ENCODE results near the gene IDE. TPM values are rescaled to one million over a fixed set of nuclear protein-coding genes. Genes with fewer than 3 reads are reported as not detected.
"Not testable (repeated sequence)": the region's sequence is repeated elsewhere in the genome, so short reads cannot be mapped to it uniquely, and the experiment has no call there.

Gene IDE
- total RNA-seq, 6 donors from 2014 or later, result 12.4 to 38.4 (median 27.1) TPM

DNA sequence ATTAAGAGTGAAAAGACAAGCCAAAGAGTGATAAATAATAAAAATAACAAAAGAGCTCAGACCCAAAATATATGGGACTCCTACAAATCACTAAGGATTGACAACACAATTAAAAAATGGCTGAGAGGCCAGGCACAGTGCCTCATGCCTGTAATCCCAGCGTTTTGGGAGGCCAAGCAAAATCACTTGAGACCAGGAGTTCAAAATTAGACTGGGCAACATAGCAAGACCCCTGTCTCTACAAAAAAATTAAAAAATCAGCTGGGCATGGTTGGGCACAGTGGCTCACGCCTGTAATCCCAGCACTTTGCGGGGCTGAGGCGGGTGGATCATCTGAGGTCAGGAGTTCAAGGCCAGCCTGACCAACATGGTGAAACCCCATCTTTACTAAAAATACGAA is 137.3 kb downstream of the IDE start:
- H3K36me3 ChIP-seq, result no peaks in the 10 kb centered on the region
- no peak for TF ChIP-seq POLR2A (IDR thresholded peaks at IDR 0.05)
- no peak for TF ChIP-seq POLR2AphosphoS5 (IDR thresholded peaks at IDR 0.05)
- TF ChIP-seq, protein P1, sequence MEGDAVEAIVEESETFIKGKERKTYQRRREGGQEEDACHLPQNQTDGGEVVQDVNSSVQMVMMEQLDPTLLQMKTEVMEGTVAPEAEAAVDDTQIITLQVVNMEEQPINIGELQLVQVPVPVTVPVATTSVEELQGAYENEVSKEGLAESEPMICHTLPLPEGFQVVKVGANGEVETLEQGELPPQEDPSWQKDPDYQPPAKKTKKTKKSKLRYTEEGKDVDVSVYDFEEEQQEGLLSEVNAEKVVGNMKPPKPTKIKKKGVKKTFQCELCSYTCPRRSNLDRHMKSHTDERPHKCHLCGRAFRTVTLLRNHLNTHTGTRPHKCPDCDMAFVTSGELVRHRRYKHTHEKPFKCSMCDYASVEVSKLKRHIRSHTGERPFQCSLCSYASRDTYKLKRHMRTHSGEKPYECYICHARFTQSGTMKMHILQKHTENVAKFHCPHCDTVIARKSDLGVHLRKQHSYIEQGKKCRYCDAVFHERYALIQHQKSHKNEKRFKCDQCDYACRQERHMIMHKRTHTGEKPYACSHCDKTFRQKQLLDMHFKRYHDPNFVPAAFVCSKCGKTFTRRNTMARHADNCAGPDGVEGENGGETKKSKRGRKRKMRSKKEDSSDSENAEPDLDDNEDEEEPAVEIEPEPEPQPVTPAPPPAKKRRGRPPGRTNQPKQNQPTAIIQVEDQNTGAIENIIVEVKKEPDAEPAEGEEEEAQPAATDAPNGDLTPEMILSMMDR (IDR thresholded peaks at IDR 0.05), result no peak
- no peak for TF ChIP-seq EP300 (IDR thresholded peaks at IDR 0.05)
- DNase-seq, result no peak
- H3K9me3 ChIP-seq, result no peaks in the 10 kb centered on the region
- no peak for ATAC-seq (ENCODE audit: low FRiP score in 2 of 2)
- no peak overlapping the region for H3K4me3 ChIP-seq
- H3K27me3 ChIP-seq, result no peaks in the 10 kb centered on the region
- H3K27ac ChIP-seq, result no peak overlapping the region
- H3K4me1 ChIP-seq, result no peaks in the 10 kb centered on the region
- 91% methylated on average over 5 of the region's 5 CpGs for WGBS, 2 donors

DNA sequence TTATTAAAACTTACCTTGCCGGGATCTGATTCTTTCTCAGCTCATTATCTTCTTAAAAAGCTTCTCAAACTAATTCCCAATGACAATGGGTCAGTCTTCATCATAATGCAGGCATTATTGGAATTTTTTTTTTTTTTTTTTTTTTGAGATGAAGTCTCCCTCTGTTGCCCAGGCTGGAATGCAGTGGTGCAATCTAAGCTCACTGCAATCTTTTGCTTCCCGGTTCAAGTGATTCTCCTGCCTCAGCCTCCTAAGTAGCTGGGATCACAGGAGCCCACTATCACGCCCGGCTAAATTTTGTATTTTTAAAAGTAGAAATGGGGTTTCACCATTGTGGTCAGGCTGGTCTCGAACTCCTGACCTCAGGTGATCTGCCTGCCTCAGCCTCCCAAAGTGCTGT is 137.8 kb downstream of the IDE start:
- not testable (repeated sequence) for H3K27me3 ChIP-seq; H3K9me3 ChIP-seq; H3K27ac ChIP-seq; H3K4me1 ChIP-seq; H3K4me3 ChIP-seq; DNase-seq; ATAC-seq (ENCODE audit: low FRiP score in 2 of 2); H3K36me3 ChIP-seq
- 88 to 90% methylated on average over 5 of the region's 5 CpGs for WGBS, 2 donors

DNA sequence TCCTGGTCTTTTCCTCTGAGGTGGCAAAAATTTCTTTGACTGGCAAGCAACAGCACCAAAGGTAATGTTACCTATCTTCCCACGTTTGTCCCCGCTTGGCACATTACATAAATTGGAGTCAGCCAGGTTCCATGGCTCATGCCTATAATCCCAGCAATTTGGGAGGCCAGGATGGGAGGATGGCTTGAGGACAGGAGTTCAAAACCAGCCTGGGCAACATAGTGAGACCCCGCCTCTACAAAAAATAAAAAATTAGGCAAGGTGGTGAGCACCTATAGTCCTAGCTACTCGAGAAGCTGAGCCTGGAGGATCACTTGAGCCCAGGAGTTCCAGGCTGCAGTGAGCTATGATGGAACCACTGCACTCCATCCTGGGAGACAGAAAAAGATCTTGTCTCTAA is 139.5 kb downstream of the IDE start:
- no peaks in the 10 kb centered on the region for H3K27me3 ChIP-seq
- DNase-seq, result no peak
- H3K4me3 ChIP-seq, result no peak overlapping the region

DNA sequence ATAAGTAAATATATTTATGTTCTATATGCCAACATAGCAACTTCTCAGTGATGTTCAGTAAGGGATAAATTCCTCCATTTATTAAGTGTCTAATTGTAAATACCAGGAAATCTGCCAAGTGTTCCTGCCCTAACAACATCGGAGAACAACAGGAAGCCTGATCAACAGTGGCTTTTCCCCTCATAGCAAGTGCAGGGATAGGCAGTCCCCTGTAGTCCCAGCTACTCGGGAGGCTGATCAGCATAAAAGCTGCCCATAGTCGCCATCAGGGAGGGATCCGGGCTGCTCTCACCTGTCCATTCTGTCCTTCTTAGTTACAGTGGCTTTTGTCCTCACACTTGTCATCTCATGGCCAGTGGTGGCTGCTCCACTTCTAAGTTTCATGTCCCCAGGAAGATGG is 141.3 kb downstream of the IDE start:
- no peak for DNase-seq
- H3K27ac ChIP-seq, result peak overlapping the region in 2 of 4 donors; percentile 22 to 27
- no peaks in the 10 kb centered on the region for H3K27me3 ChIP-seq
- H3K4me1 ChIP-seq, result no peaks in the 10 kb centered on the region
- ATAC-seq (ENCODE audit: low FRiP score in 2 of 2), result no peak
- TF ChIP-seq POLR2A (IDR thresholded peaks at IDR 0.05) (no peak), POLR2AphosphoS5 (IDR thresholded peaks at IDR 0.05) (no peak), EP300 (IDR thresholded peaks at IDR 0.05) (no peak)
- TF ChIP-seq, protein P1 (IDR thresholded peaks at IDR 0.05), result no peak
- no peaks in the 10 kb centered on the region for H3K36me3 ChIP-seq
- WGBS, 2 donors, result 16 to 42% methylated on average over 3 to 4 of the region's 4 CpGs
- no peaks in the 10 kb centered on the region for H3K9me3 ChIP-seq
- H3K4me3 ChIP-seq, result no peak overlapping the region

More for the DNA sequence above, 139.5 kb downstream of the IDE start:
- WGBS, 2 donors, result 72 to 96% methylated on average over 4 of the region's 4 CpGs
- H3K27ac ChIP-seq, result no peak overlapping the region
- no peaks in the 10 kb centered on the region for H3K9me3 ChIP-seq
- TF ChIP-seq POLR2A (IDR thresholded peaks at IDR 0.05) (no peak), POLR2AphosphoS5 (IDR thresholded peaks at IDR 0.05) (no peak), EP300 (IDR thresholded peaks at IDR 0.05) (no peak)
- TF ChIP-seq, protein P1 (IDR thresholded peaks at IDR 0.05), result no peak
- no peak for ATAC-seq (ENCODE audit: low FRiP score in 2 of 2)
- no peaks in the 10 kb centered on the region for H3K4me1 ChIP-seq
- no peaks in the 10 kb centered on the region for H3K36me3 ChIP-seq

DNA sequence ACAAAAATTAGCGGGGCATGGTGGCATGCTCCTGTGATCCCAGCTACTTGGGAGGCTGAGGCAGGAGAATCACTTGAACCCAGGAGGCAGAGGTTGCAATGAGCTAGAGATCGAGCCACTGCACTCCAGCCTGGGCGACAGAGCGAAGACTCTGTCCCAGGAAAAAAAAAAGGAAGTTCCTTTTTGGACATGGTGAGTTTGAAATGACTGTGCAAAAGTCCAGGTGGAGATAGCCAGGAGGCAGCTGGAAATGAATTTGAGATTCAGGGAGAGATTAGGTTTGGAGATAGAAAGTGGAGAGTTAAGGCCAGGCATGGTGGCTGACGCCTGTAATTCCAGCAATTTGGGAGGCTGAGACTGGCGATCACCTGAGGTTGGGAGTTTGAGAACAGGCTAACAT is 143.8 kb downstream of the IDE start:
- ATAC-seq (ENCODE audit: low FRiP score in 2 of 2) (no peak), DNase-seq (no peak)
- no peaks in the 10 kb centered on the region for H3K36me3 ChIP-seq
- WGBS, 2 donors, result 86 to 88% methylated on average over 6 of the region's 6 CpGs
- H3K9me3 ChIP-seq, result no peaks in the 10 kb centered on the region
- H3K27me3 ChIP-seq, result no peaks in the 10 kb centered on the region
- TF ChIP-seq POLR2A (IDR thresholded peaks at IDR 0.05) (no peak), POLR2AphosphoS5 (IDR thresholded peaks at IDR 0.05) (no peak), EP300 (IDR thresholded peaks at IDR 0.05) (no peak)
- TF ChIP-seq, protein P1 (IDR thresholded peaks at IDR 0.05), result no peak
- H3K4me1 ChIP-seq, result no peaks in the 10 kb centered on the region
- H3K4me3 ChIP-seq, result no peak overlapping the region
- no peak overlapping the region for H3K27ac ChIP-seq

Data from upper lobe of left lung (tissue), 6 donors.